Astrocyte (in vitro differentiated cells and primary cell): ENCODE measurements around the gene CREB3L2.

ENCODE experiments used
- CTCF ChIP-seq: IDR thresholded peaks from 2 replicates; pipeline ENCODE4 v1.5.1; 2011; ENCODE audit warnings: low read depth, mild to moderate bottlenecking, inconsistent platforms, low read length, moderate library complexity; ENCODE audit not compliant: insufficient read depth
- EZH2 ChIP-seq: IDR thresholded peaks from 2 replicates; pipeline ENCODE4 v1.6.1; 2012; ENCODE audit warnings: mild to moderate bottlenecking, low read length, inconsistent platforms; ENCODE audit not compliant: insufficient read depth

GRCh38 chr7:137844677-137845425 lies 157.0 kb downstream of the CREB3L2 start:
- TF ChIP-seq CTCF: no peak
- no peak for TF ChIP-seq EZH2
